Activated CD8-positive, alpha-beta memory T cell treated with anti-CD3 and anti-CD28 coated beads, Interleukin-2, amount 50 U/mL, for 24 hours (primary cell): ENCODE data around the gene VPS9D1.
"Not testable (repeated sequence)": the region's sequence is repeated elsewhere in the genome, so short reads cannot be mapped to it uniquely, and the experiment has no call there.

Source experiments
- DNase-seq: peaks from one replicate; pipeline ENCODE4 v3.0.0-alpha.2; 2020; ENCODE audit errors: extremely low read depth

Gene VPS9D1

GRCh38 chr16:89709716-89710432 lies 10.8 kb downstream of the VPS9D1 start:
- DNase-seq = no peak

GRCh38 chr16:89709166-89709565 lies 11.5 kb downstream of the VPS9D1 start:
- no peak for DNase-seq

- no peak for DNase-seq
These were observed 12.2 kb downstream of the VPS9D1 start for GRCh38 chr16:89708481-89708931.

GRCh38 chr16:89707695-89708094 lies 13.0 kb downstream of the VPS9D1 start:
- no peak for DNase-seq

- no peak for DNase-seq
These were observed 14.0 kb downstream of the VPS9D1 start for GRCh38 chr16:89706518-89707260.

- DNase-seq = no peak
These were observed 15.7 kb downstream of the VPS9D1 start for GRCh38 chr16:89705006-89705405.

- no peak for DNase-seq
These were observed 16.4 kb downstream of the VPS9D1 start for GRCh38 chr16:89704281-89704680.

- DNase-seq = peak; percentile 92
These were observed 19.0 kb downstream of the VPS9D1 start, which contains the start of gene SPATA2L for GRCh38 chr16:89701425-89702406. SPATA2L (minus strand) TSS chr16:89701705; CDS start chr16:89701232, 473 bp downstream.

GRCh38 chr16:89700649-89701424 lies 19.9 kb downstream of the VPS9D1 start:
- DNase-seq = no peak

GRCh38 chr16:89700100-89700648 lies 20.5 kb downstream of the VPS9D1 start:
- peak; percentile 92 for DNase-seq

- not testable (repeated sequence) for DNase-seq
These were observed 21.0 kb downstream of the VPS9D1 start for GRCh38 chr16:89699629-89700099.

- DNase-seq = not testable (repeated sequence)
These were observed 22.0 kb downstream of the VPS9D1 start for GRCh38 chr16:89698717-89699116.

GRCh38 chr16:89697616-89698331 lies 22.9 kb downstream of the VPS9D1 start:
- DNase-seq = no peak

GRCh38 chr16:89697161-89697615 lies 23.5 kb downstream of the VPS9D1 start:
- DNase-seq = no peak

GRCh38 chr16:89696670-89697128 lies 24.0 kb downstream of the VPS9D1 start:
- no peak for DNase-seq

GRCh38 chr16:89695875-89696669 lies 24.6 kb downstream of the VPS9D1 start:
- DNase-seq = no peak

GRCh38 chr16:89695086-89695874 lies 25.4 kb downstream of the VPS9D1 start:
- no peak for DNase-seq

GRCh38 chr16:89694784-89695085 lies 26.0 kb downstream of the VPS9D1 start:
- DNase-seq = not testable (repeated sequence)
